Uterus (tissue), 2 donors: ENCODE measurements around the gene RNF121.

Experiments used
- CTCF ChIP-seq, 4 experiments: fragments of 200-600 bp in 2 of 4; fragments of 450-650 bp in 2 of 4; sonication (generic) in 2 of 4; IDR thresholded peaks; one replicate each; pipeline ENCODE4 v1.5.1; 2016 to 2019; ENCODE audit warnings: antibody characterized with exemption in 4 of 4, mild to moderate bottlenecking in 2 of 4, moderate library complexity in 1 of 4
- POLR2A ChIP-seq, 2 donors: fragments of 450-650 bp; IDR thresholded peaks; one replicate each; pipeline ENCODE4 v1.6.1; 2016; ENCODE audit warnings: antibody characterized with exemption in 2 of 2, mild to moderate bottlenecking in 1 of 2, moderate library complexity in 1 of 2

DNA sequence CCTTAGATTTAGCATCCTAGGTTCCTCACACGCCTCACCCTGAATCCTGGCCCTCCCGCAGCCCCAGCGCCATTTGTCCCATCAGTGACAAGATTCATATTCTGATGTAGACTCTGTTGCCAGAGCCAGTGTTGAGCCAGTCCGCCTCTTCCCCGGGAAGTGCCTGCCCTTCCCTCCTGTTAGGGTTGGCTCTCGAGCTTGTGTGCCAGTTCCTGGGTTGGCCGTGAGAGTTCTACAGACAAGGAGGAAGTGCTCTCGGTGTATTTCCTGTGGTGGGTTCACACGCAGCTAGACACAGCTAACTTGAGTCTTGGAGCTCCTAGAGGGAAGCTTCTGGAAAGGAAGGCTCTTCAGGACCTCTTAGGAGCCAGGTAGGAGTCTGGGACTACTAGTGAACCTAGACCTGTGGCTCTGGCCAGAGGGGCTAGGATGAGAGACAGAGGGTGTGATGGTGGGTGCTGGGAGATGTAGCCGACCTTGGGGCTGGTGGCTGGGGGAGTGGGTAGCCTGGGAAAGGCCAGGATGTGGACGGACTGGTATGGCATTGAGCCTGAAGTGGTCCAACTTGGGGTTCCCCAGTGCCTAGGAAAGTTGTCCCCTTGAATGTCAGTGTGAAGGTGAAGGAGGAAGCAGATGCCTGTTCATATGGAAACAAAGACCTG, 69.9 kb downstream of the RNF121 start, which contains the start of gene IL18BP:
- no peak for TF ChIP-seq POLR2A (IDR thresholded peaks at IDR 0.05)
- TF ChIP-seq CTCF (IDR thresholded peaks at IDR 0.05): no peak
